ENCODE results near the gene GRIN3B. TPM values are rescaled to one million over a fixed set of nuclear protein-coding genes. Genes with fewer than 3 reads are reported as not detected.
A peak's percentile ranks its signal among the peaks of the same experiment; 100 is the strongest.

GRIN3B gene
- total RNA-seq, 4 donors from 2014 or later = 0.48 TPM; not detected in 3

DNA sequence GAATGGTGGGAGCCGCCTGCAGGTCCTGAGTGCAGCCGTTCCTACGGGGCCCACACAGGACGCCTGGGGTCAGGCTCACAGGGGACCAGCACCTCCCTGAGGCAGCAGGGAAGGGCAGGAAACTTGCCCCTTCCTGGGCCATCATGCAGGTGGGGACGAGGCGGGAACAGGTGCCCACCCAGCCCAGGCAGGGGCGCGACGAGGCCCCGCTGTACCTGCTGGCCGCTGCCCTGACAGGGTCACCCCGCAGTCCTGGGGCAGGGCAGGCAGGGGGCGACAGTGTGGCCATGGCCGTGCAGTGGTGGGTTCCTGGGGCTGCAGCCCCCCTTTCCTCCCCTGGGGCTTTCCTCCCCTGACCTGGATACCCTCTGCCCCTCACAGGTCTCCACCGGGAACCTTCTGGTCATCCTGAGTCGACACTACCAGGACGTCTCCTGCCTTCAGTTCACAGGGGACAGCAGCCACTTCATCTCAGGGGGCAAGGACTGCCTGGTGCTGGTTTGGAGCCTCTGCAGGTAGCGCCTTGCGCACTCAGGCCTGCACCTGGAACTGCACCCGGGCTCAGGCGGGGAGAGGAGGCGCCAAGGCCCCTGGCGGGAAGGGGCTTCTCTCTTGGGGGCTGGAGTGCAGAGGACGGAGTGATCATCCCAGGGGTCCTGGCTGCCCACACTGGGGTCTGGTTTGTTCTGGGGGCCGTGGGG, 10.7 kb upstream of the GRIN3B start:
- Histone ChIP-seq H3K4me1 (peaks cover 5 to 6% of the 10 kb centered on the region in 2 donors), H3K4me3 (no peak overlapping the region), H3K9me3 (no peaks in the 10 kb centered on the region), H3K27me3 (no peaks in the 10 kb centered on the region), H3K36me3 (no peaks in the 10 kb centered on the region), H3K27ac (no peak overlapping the region)
- DNase-seq = no peak
- intact Hi-C loops (cut with DNase I; ENCODE audit: low total_unique reads) = loop anchor here (10.0 kb wide), 1 partner anchor 125 kb away; no protein-coding TSS in a partner anchor
- TF ChIP-seq POLR2A (IDR thresholded peaks at IDR 0.05) (no peak), CTCF (IDR thresholded peaks at IDR 0.05) (no peak)

- Histone ChIP-seq H3K4me3 (no peak overlapping the region), H3K4me1 (peaks cover 0 to 2% of the 10 kb centered on the region in 2 donors), H3K36me3 (no peaks in the 10 kb centered on the region), H3K9me3 (no peaks in the 10 kb centered on the region), H3K27ac (no peak overlapping the region), H3K27me3 (no peaks in the 10 kb centered on the region)
- no peak for TF ChIP-seq CTCF (IDR thresholded peaks at IDR 0.05)
- no peak for TF ChIP-seq POLR2A (IDR thresholded peaks at IDR 0.05)
- DNase-seq = no peak
- intact Hi-C loops (cut with DNase I; ENCODE audit: low total_unique reads) = no loop called here
These were observed 10.1 kb upstream of the GRIN3B start for GRCh38 chr19:990119-990571.

DNA sequence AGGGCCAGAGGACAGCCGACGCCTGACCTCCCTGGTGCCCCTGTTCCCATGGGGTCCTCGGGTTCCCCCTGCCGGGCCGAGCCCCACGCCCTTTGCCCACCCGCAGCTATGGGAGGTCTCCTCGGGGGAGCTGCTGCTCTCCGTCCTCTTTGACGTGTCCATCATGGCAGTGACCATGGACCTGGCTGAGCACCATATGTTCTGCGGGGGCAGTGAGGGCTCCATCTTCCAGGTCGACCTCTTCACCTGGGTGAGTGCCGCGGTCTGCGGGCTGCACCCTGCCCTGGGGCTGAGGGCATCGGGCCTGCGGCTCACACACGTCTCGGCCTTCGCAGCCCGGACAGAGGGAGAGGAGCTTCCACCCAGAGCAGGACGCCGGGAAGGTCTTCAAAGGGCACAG, 9.5 kb upstream of the GRIN3B start:
- Histone ChIP-seq H3K9me3 (no peaks in the 10 kb centered on the region), H3K27ac (no peak overlapping the region), H3K4me3 (no peak overlapping the region), H3K27me3 (peaks cover 0 to 2% of the 10 kb centered on the region in 2 donors), H3K36me3 (no peaks in the 10 kb centered on the region), H3K4me1 (no peaks in the 10 kb centered on the region)
- TF ChIP-seq CTCF (IDR thresholded peaks at IDR 0.05) = no peak
- TF ChIP-seq POLR2A (IDR thresholded peaks at IDR 0.05) = no peak
- no peak for DNase-seq
- intact Hi-C loops (cut with DNase I; ENCODE audit: low total_unique reads) = no loop called here

DNA sequence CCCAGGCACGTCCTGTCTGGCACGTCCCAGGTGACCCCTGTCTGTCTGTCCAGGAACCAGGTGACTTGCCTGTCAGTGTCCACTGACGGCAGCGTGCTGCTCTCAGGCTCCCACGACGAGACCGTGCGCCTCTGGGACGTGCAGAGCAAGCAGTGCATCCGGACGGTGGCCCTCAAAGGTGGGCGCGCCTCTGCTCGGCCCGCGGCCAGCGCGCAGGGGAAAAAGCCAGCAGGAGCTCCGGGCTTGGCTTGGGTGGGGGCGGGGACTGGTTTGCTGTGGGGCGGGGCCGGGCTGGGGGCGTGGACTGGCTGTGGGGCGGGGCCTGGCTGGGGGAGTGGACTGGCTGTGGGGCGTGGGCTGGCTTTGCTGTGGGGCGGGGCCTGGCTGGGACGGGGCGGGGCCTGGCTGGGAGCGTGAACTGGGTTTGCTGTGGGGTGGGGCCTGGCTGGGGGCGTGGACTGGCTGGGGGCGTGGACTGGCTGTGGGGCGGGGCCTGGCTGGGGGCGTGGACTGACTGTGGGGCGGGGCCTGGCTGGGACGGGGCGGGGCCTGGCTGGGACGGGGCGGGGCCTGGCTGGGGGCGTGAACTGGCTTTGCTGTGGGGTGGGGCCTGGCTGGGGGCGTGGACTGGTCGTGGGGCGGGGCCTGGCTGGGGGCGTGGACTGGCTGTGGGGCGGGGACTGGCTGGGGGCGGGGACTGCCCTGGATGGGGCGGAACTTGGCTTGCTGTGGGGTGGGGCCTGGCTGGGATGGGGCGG, 8.9 kb upstream of the GRIN3B start:
- no peaks in the 10 kb centered on the region for H3K36me3 ChIP-seq
- no peak overlapping the region for H3K27ac ChIP-seq
- no peak overlapping the region for H3K4me3 ChIP-seq
- H3K9me3 ChIP-seq = no peaks in the 10 kb centered on the region
- intact Hi-C loops (cut with DNase I; ENCODE audit: low total_unique reads) = no loop called here
- peak in 1 of 2 donors; percentile 23 for DNase-seq
- H3K27me3 ChIP-seq = peaks cover 0 to 8% of the 10 kb centered on the region in 2 donors
- H3K4me1 ChIP-seq = no peaks in the 10 kb centered on the region
- TF ChIP-seq CTCF (IDR thresholded peaks at IDR 0.05) (no peak), POLR2A (IDR thresholded peaks at IDR 0.05) (no peak)

Measured in uterus (tissue), 4 donors.